ENCODE results near the gene TBC1D14.
"Not testable (repeated sequence)": the region's sequence is repeated elsewhere in the genome, so short reads cannot be mapped to it uniquely, and the experiment has no call there.

Gene TBC1D14

GRCh38 chr4:6972911-6973310, 63.3 kb downstream of the TBC1D14 start:
- DNase-seq (ENCODE audit: low spot score): no peak

- peak; percentile 83 for DNase-seq (ENCODE audit: low spot score)
These were observed 64.7 kb downstream of the TBC1D14 start for GRCh38 chr4:6974138-6974848.

- DNase-seq (ENCODE audit: low spot score): not testable (repeated sequence)
These were observed 68.2 kb downstream of the TBC1D14 start for GRCh38 chr4:6977846-6978245.

DNA sequence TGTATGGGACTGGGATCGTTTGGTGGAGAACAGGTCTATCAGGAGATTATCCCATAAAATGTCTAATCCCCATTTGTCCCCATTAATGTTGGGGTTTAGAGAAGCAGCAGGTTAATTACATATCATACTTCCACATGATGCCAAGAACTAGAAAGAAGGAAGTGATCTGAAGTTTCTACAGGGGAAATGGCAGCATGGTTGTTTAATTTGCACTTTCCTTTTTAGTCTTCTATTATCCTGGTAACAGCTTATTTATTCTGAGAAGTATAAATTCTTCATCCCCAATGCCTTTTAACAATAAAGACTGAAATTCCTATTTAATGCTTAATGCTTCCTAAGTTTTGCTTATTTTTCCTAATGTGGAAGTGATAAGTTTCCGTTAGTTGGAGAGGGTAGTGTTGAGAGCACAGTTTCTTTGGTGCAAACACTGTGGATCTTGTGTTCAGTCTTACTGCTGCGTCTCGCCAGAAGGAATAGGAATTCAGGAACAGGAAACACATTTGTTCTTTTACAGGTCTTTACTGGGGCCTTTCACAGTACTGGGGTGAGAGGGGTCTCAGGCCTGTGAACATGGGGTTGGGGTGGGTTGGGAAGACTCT, 74.0 kb downstream of the TBC1D14 start:
- no peak for DNase-seq (ENCODE audit: low spot score)

DNA sequence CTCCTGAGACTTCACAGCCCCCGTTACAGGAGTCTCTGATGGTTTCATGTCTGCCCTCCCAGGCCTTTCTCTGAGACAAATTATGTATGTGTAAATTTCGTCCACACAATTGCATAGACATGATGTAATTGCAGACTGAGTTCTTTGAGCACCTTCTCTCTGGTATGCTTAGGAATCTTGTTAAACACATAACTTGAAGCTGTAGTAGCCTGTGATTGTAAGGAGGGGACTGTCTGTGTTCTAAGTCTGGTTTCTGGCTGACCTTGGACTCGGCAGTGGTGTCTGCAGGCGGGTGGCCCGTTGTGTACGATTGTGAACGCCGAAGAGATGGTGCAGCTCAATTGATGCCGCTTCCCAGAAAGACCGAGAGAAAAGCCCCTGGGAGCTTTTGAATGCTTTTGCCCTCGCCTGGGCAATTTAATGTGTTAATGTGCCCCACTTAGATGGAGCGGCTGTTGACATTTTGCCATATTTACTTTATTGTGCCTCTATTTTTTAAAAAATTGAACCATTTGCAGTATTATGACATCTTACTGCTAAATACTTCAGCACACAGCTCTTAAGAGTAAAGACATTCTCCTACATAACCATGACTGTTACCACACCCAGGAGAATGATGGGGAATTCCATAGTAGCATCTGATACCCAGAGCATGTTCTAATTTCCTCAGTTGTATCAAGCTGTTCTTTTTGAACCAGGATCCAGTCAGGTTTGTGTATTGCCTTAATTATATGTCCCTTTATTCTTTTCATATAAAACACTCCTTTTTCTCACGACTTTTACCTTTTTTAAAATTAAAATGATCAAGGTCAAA, 75.2 kb downstream of the TBC1D14 start:
- no peak for DNase-seq (ENCODE audit: low spot score)

DNA sequence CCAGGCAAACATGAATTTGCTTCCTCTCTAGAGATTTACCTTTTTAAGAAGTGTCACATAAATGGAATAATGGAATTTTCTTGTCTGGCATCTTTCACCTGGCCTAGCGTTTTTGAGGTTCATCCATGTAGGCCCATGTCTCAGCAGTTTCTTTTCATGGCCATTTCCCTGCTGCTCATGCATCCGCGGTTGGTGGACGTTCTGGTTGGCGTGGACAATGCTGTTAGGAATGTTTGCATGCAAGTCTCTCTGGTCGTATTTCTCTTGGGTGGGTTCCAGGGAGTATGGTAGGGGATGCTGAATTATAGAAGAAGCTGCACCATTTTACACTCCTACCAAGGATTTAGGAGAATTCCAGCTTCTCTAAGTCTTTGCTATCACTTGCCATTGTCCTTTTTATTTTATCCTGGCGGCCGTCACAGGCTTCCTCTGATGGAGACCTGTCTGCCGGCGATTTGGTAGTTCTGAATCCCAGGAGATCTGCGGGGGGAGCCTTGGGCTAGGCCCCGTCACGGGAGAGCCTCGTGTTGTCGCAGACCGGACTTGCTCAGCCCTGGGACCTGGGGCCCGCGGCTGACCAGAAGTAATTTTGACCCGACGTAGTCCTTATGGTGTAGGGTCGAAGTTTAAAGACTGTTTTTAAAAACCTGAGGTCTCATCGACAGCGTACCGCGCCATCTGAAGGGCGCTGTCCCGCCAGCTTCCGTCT, 76.6 kb downstream of the TBC1D14 start:
- peak; percentile 68 for DNase-seq (ENCODE audit: low spot score)

DNA sequence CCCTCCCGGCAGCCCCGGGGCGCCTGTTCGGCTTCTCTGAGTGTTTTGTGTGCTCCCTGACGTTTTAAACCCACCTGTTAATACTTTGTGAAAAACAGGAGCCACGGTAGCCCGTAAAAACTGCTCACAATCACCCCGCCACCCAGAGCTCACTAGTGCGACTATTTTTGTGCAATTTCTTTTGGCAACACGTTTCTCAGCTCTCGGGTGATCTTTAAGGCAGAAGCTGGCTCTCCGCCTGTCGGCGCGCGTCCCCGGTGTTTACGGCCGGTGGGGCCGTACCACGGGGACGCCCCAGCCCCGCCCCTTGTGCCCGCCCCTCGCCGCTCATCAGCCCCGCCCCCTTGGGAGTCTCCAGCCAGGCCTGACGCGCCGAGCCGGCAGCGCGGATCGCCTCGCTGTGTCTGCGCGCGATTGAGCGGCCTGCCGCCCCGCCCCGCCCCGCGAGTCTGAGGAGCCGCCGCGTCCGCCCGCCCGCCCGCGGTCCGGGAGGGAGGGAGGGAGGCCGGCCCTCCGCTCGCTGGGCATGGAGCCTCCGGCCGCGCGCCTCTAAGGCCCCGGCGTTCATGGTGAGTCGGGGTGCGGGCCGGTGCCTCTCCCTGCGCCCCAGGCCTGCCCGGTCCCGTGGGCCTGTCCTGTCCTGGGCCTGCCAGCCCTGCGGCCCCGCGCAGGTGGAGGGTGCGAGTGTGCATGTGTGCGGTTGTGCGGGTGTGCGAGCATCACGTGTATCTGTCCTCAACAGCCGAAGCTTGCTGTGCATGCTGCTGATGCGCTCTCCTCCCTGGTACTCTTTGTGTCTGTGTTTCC, 77.4 kb downstream of the TBC1D14 start:
- DNase-seq (ENCODE audit: low spot score): peak; percentile 96

DNA sequence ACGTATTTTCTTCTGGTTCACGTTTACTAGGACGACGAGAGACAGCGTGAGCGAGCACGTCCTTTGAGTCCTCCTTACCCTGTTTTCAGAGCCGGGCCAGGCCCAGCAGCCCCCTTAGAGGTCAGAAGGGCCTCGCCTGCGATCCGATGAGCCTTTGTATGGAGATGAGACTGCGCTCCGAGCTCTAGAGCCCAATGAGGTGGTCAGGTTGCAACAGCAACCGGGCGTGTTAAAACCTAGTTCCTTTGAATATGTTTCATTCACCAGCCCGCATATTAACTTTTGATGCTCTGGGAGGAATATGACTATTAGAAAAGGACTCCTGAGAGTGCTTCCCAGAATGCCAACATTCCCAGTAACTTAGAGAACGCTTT, 77.9 kb downstream of the TBC1D14 start:
- DNase-seq (ENCODE audit: low spot score): no peak

DNA sequence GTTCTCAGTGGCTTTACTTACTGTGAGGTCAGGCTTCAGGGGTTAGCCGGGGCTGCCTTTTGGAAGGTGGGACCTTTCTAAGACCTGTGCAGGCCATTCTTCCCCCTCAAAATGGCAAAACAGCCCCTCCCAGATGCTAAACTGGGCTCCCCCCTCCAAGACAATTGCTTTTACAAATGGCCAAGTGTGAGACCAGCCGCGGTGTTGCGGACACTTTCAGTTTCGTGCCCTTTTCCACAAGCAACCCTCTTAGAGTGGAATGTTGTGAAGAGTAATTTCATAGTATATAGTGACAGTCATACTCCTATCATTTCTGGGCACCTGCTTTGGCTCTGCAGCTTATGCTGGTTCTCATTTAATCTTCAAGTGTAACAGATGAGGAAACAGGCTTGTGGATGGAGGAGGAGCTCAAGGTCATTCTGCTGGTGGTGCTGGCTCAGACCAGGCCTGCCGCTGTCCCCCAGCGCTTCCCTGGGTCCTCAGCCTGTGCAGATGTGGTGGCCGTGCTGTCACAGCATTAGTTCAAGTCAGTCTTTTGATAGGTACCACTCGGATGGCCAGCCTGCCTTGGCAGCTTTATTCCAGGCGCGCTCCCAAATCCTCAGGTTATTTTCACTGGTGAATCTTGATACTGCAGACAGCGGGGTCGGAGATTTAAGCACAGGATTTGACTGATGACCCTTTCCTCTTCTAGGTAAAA, 78.5 kb downstream of the TBC1D14 start:
- no peak for DNase-seq (ENCODE audit: low spot score)

DNA sequence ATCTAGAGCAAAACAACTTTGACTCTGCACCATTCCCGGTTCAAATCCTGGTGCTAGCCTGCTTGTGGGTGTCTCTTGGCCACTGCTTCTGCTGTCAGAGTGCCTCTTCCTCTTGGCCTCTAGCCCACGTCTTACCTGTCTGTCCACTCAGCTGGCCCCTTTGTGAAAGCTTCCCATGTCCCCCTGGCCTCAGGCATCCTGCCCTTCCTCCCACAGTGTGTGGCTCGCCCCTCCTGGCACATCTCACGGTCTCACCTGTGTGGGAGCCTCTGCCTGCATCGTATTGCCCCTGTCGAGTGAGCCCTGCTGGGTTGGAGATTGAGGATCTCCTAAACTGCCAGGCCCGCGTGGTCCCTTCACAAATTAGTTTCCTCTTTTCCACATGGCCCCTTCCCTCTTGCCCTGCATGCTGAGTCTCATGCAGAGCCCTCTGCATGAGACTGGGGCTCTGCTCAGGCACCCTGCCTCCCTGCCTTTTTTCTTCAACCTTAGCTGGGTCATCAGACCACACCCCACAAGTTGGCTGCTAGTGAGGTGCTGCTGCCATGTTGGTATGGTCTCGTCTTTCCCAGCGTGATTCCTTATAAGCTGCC, 79.8 kb downstream of the TBC1D14 start:
- no peak for DNase-seq (ENCODE audit: low spot score)

- DNase-seq (ENCODE audit: low spot score): no peak
These were observed 81.0 kb downstream of the TBC1D14 start for GRCh38 chr4:6990661-6991060.

GRCh38 chr4:6991249-6991648, 81.6 kb downstream of the TBC1D14 start:
- DNase-seq (ENCODE audit: low spot score): no peak

DNA sequence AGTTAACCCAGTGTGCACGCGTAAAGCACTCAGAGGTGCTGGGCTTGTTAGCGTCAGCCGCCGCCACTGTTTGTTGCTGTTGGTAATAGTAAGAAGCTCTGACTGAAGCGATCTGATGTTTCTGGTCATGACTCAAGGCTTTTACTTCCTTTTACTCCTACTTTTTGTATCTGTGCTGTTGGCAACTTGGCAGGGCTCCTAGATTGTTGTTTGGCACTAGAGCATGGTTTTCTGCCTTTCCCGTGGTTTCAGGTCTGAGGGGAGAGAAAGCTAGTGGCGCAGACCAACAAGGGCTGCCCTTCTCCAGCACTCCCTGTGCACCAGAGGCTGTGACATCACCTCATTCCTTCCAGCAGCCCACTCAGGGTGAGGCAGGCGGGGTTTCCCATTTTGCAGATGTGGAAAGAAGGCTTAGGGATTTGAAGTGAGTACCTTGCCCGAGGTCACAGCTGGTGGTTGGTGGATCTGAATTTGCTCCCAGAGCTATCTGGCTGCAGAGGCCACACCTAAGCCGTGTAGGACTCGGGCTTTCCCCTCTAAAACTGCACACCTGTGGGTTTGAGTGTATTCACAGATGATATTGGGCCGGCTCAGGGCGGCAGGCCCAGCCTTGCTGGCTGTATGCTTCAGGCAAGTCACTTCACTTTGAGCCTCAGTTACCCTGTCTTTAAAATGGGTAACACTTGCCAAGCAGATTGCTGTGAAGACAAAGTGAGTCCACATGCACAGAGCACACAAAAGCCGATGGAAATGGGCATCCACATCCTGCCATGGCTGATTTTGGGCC, 82.3 kb downstream of the TBC1D14 start:
- DNase-seq (ENCODE audit: low spot score): peak; percentile 26

GRCh38 chr4:6992728-6993677, 83.4 kb downstream of the TBC1D14 start:
- no peak for DNase-seq (ENCODE audit: low spot score)

DNA sequence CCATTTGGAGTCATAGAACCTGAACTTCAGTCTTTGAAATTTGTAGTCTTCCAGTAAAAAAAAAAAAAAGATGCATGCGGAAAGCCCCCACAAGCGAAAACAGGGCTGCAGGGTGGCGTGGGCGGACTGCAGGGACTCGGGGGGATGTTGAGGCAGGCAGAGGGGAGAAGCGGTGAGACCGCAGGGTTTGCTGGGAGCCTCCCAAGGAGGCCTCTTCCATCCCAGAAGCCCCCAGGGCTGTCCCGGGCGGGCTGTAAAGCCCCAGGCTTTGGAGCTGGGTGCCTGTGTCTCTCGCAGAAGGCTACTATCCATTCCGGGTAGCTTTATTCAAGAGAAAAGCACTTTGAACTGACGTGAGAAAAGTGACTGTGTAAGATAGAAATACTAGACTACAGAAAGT, 86.9 kb downstream of the TBC1D14 start:
- DNase-seq (ENCODE audit: low spot score): no peak

DNA sequence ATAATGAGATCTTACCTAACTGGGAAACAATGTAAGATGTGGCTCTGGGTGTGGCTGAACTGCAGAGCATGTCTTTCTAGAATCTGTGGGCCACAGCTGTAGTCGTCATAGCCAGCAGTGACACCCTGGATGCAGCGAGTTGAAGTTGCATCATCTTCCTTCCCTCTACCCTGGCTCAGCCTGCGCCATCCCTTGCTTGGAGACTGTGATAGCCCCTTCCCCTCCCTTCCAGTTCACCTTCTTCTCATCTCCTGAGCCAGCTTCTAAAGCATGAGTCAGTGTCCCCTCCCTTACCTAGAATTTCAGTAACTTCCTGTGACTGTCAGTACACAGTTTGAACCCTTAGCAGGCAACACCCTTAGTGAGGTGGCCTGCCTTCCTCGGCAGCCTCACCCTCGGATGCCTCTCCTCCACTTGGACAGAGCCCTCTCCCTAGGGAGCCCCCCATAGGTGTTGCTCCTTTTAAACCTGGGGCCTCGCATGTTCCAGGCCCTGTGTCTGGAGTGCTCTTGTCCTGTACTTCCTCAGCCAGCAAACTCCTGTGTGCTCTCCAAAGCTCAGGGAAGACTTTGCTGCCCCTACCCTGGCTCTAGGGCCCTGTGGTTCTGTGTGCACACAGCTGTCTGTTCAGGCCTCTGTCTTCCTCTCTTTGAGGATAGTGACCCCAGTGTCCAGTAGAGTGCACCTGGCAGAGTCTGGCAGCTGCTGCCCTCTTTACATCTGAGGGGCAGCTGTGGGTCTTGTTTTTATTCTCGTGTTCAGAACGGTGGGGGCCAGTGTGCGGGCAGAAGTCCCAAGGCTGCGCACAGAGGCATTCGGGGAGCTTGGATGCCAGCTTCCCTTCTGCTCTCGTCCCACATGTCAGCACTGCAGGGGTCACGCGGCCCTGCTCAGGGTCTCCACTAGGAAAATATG, 89.8 kb downstream of the TBC1D14 start:
- no peak for DNase-seq (ENCODE audit: low spot score)

GRCh38 chr4:7000421-7001176, 91.0 kb downstream of the TBC1D14 start:
- no peak for DNase-seq (ENCODE audit: low spot score)

Measured in putamen (tissue), 1 donor.